A549 (cell line): ENCODE data around the gene DAGLA. TPM values are rescaled to one million over a fixed set of nuclear protein-coding genes. Genes with fewer than 3 reads are reported as not detected.

Source experiments
- ATAC-seq, 2 experiments: fragments of 200-7000 bp in 1 of 2; fragments of >200 bp in 1 of 2; cut with Nextera tagmentation in 1 of 2; cut with Tn5 transposase in 1 of 2; 3 replicates each; pipeline versions ENCODE4 v1.8.0 to v1.9.1; 2018 to 2020; ENCODE audit warnings: mild to moderate bottlenecking in 1 of 2, moderate library complexity in 1 of 2
- CTCF ChIA-PET: fragments of 300-600 bp; sonication (Branson Sonifier 250); formaldehyde crosslinking; extraction: SDS; loops from one replicate; lab custom pipeline; 2021; ENCODE audit warnings: antibody characterized with exemption, inconsistent platforms; lab: Yijun Ruan, JAX
- POLR2A ChIA-PET: fragments of 350-600 bp; formaldehyde crosslinking; extraction: SDS; loops from one replicate; lab custom pipeline; 2021; ENCODE audit warnings: antibody characterized with exemption, inconsistent platforms; lab: Yijun Ruan, JAX
- DNase-seq, 2 experiments: peaks; one replicate each; pipeline versions ENCODE4 v3.0.0 to v3.0.0-alpha.2; 2011 to 2016; ENCODE audit warnings: low read depth in 1 of 2, low spot score in 1 of 2
- FAIRE-seq: peaks from 2 replicates; lab custom pipeline; 2011; peaks lifted over from hg19 to GRCh38; lab: Jason Lieb, UNC
- H3K27ac ChIP-seq, 2 experiments: fragments of >200 bp; sonication (Bioruptor Twin); formaldehyde crosslinking; 3 replicates each; pipeline ENCODE4 v1.5.1; 2016 to 2017
- H3K4me1 ChIP-seq: fragments of >200 bp; sonication (Bioruptor Twin); formaldehyde crosslinking; 3 replicates; pipeline ENCODE4 v1.6.1; 2016
- H3K4me2 ChIP-seq: fragments of >200 bp; sonication (Bioruptor Twin); formaldehyde crosslinking; 3 replicates; pipeline ENCODE4 v1.6.1; 2016
- H3K4me3 ChIP-seq: fragments of >200 bp; sonication (Bioruptor Twin); formaldehyde crosslinking; 3 replicates; pipeline ENCODE4 v1.5.1; 2016
- H3K9me3 ChIP-seq: fragments of >200 bp; sonication (Bioruptor Twin); formaldehyde crosslinking; 3 replicates; pipeline ENCODE4 v1.6.1; 2016
- CBX2 ChIP-seq: fragments of 200-600 bp; sonication (generic); IDR thresholded peaks from 2 replicates; pipeline ENCODE4 v1.6.1; 2016; ENCODE audit warnings: low read depth, mild to moderate bottlenecking, borderline replicate concordance
- CEBPB ChIP-seq, 2 experiments: fragments of >200 bp in 1 of 2; sonication (Bioruptor Twin) in 1 of 2; formaldehyde crosslinking in 1 of 2; IDR thresholded peaks; 2 replicates each; pipeline ENCODE4 v1.6.1; 2012 to 2016
- CHD4 ChIP-seq: fragments of 200-600 bp; sonication (generic); IDR thresholded peaks from 2 replicates; pipeline ENCODE4 v1.6.1; 2016; ENCODE audit warnings: antibody characterized with exemption, mild to moderate bottlenecking, borderline replicate concordance
- CTCF ChIP-seq: fragments of >200 bp; sonication (Bioruptor Twin); formaldehyde crosslinking; IDR thresholded peaks from 3 replicates; pipeline ENCODE4 v1.5.1; 2016
- EHMT2 ChIP-seq: fragments of 200-600 bp; sonication (generic); IDR thresholded peaks from 2 replicates; pipeline ENCODE4 v1.6.1; 2016; ENCODE audit warnings: antibody characterized with exemption, low read depth, mild to moderate bottlenecking, moderate library complexity
- FOSL2 ChIP-seq, 2 experiments: fragments of 450-650 bp in 1 of 2; fragments of >200 bp in 1 of 2; sonication (Bioruptor Twin) in 1 of 2; formaldehyde crosslinking; IDR thresholded peaks; 2 replicates each; pipeline versions ENCODE4 v1.5.0 to v1.6.1; 2016 to 2020; ENCODE audit warnings: mild to moderate bottlenecking in 1 of 2, moderate library complexity in 1 of 2
- FOXS1 ChIP-seq: fragments of 250-450 bp; sonication (Bioruptor Pico); IDR thresholded peaks from 2 replicates; pipeline ENCODE4 v1.5.0; 2020; ENCODE audit warnings: mild to moderate bottlenecking, moderate library complexity
- GATA3 ChIP-seq: IDR thresholded peaks from 2 replicates; pipeline ENCODE4 v1.6.1; 2012; ENCODE audit warnings: borderline replicate concordance
- HOXA7 ChIP-seq: fragments of 250-450 bp; sonication (Bioruptor Pico); IDR thresholded peaks from 2 replicates; pipeline ENCODE4 v1.5.0; 2020; ENCODE audit warnings: mild to moderate bottlenecking, moderate library complexity
- HOXB13 ChIP-seq: fragments of 250-450 bp; sonication (Bioruptor Pico); IDR thresholded peaks from 2 replicates; pipeline ENCODE4 v1.5.0; 2020; ENCODE audit warnings: low read depth, mild to moderate bottlenecking, moderate library complexity
- JUN ChIP-seq, 2 experiments: fragments of >200 bp; sonication (Bioruptor Twin); formaldehyde crosslinking; IDR thresholded peaks; 2 replicates in 1 of 2; 3 replicates in 1 of 2; pipeline ENCODE4 v1.6.1; 2016 to 2017
- KDM5A ChIP-seq: fragments of 200-600 bp; sonication (generic); IDR thresholded peaks from 2 replicates; pipeline ENCODE4 v1.6.1; 2016; ENCODE audit warnings: antibody characterized with exemption, mild to moderate bottlenecking
- MAX ChIP-seq: IDR thresholded peaks from 2 replicates; pipeline ENCODE4 v1.6.1; 2012
- NPAS2 ChIP-seq: fragments of 250-450 bp; sonication (Bioruptor Pico); IDR thresholded peaks from 2 replicates; pipeline ENCODE4 v1.8.0; 2022; ENCODE audit warnings: mild to moderate bottlenecking, moderate library complexity, borderline replicate concordance
- PBX3 ChIP-seq: IDR thresholded peaks from 2 replicates; pipeline ENCODE4 v1.6.1; 2012
- POLR2AphosphoS2 ChIP-seq: conservative IDR thresholded peaks from 2 replicates; pipeline ENCODE4 v1.6.1; 2012; ENCODE audit warnings: low read length, improper control_type of control experiment, inconsistent platforms
- RAD21 ChIP-seq, 2 experiments: fragments of >200 bp in 1 of 2; sonication (Bioruptor Twin) in 1 of 2; formaldehyde crosslinking in 1 of 2; IDR thresholded peaks in 1 of 2; conservative IDR thresholded peaks in 1 of 2; 2 replicates in 1 of 2; 3 replicates in 1 of 2; pipeline ENCODE4 v1.6.1; 2012 to 2018; ENCODE audit warnings: inconsistent platforms in 1 of 2
- RCOR1 ChIP-seq: fragments of 150-350 bp; IDR thresholded peaks from 2 replicates; pipeline ENCODE4 v1.6.1; 2014; ENCODE audit warnings: antibody characterized with exemption, low read length, low read depth
- RFX5 ChIP-seq: fragments of 450-650 bp; IDR thresholded peaks from 2 replicates; pipeline ENCODE4 v1.7.1; 2014; ENCODE audit warnings: antibody characterized with exemption, mild to moderate bottlenecking, moderate library complexity
- TP53 ChIP-seq: fragments of 250-450 bp; sonication (Bioruptor Pico); IDR thresholded peaks from 2 replicates; pipeline ENCODE4 v1.5.0; 2021; ENCODE audit warnings: mild to moderate bottlenecking, moderate library complexity
- ZSCAN20 ChIP-seq: fragments of 250-450 bp; sonication (Bioruptor Pico); IDR thresholded peaks from 2 replicates; pipeline ENCODE4 v1.8.0; 2022; ENCODE audit warnings: mild to moderate bottlenecking, moderate library complexity
- WGBS: methylation state at CpG from one replicate; pipeline ENCODE4 v1.1.6; 2017; ENCODE audit errors: missing lambda C conversion rate; 5-methylcytosine and 5-hydroxymethylcytosine counted together
- polyA plus RNA-seq, 4 experiments: library from polyadenylated mRNA; depleted of rRNA in 3 of 4; stranded (reverse); fragments of >200 nt; fragmentation: RNase III in 1 of 4; extraction: RNeasy Plus Mini Kit Qiagen cat#74134 plus additional on column Dnase treatment in 1 of 4; gene quantifications; 2 replicates in 3 of 4; 3 replicates in 1 of 4; pipeline ENCODE4 v1.2.3, GENCODE V29; 2011 to 2017

DAGLA gene
- polyA plus RNA-seq, 2 of the 4 experiments (the other 2 are of a cell fraction): 0.93 to 2.5 TPM

- ChIA-PET POLR2A (no interaction called here), CTCF (interaction anchor here (1.1 to 10.3 kb wide), 5 partner anchors 8 to 40 kb away, joined by 3 to 147 read pairs (median 21); no protein-coding TSS in a partner anchor)
- no peaks in the 10 kb centered on the region for H3K9me3 ChIP-seq
- WGBS: 81% methylated on average over 12 of the region's 13 CpGs
- H3K27ac ChIP-seq: no peak overlapping the region
- no peak for FAIRE-seq
- DNase-seq: no peak
- TF ChIP-seq FOSL2 (IDR thresholded peaks at IDR 0.05) (no peak), FOSL2 (CRISPR knock-in tag; IDR thresholded peaks at IDR 0.05) (no peak), JUN (IDR thresholded peaks at IDR 0.05) (no peak), GATA3 (no peak), TP53 (no peak), RCOR1 (no peak), FOXS1 (CRISPR knock-in tag) (no peak), RFX5 (no peak), POLR2AphosphoS2 (no peak), MAX (no peak), CTCF (no peak), HOXB13 (CRISPR knock-in tag) (no peak), CBX2 (no peak), EHMT2 (no peak), ZSCAN20 (CRISPR knock-in tag) (no peak), NPAS2 (CRISPR knock-in tag) (no peak), CHD4 (no peak), RAD21 (conservative IDR thresholded peaks at IDR 0.05 in 1 of 2, IDR thresholded peaks at IDR 0.05 in 1 of 2) (no peak), KDM5A (no peak), HOXA7 (CRISPR knock-in tag) (no peak)
- H3K4me2 ChIP-seq: no peak overlapping the region
- H3K4me1 ChIP-seq: no peaks in the 10 kb centered on the region
- ATAC-seq: no peak
- H3K4me3 ChIP-seq: no peak overlapping the region
These were observed 103.7 kb downstream of the DAGLA start for GRCh38 chr11:61783717-61784505.

GRCh38 chr11:61784506-61784805 is 104.3 kb downstream of the DAGLA start:
- no peak for DNase-seq
- H3K27ac ChIP-seq: no peak overlapping the region
- no peaks in the 10 kb centered on the region for H3K4me1 ChIP-seq
- ChIA-PET CTCF (interaction anchor here (1.1 to 10.3 kb wide), 5 partner anchors 9 to 40 kb away, joined by 3 to 147 read pairs (median 21); no protein-coding TSS in a partner anchor), POLR2A (no interaction called here)
- 83% methylated on average over 7 of the region's 7 CpGs for WGBS
- ATAC-seq: no peak
- TF ChIP-seq CEBPB (IDR thresholded peaks at IDR 0.05) (no peak), PBX3 (no peak)
- no peaks in the 10 kb centered on the region for H3K9me3 ChIP-seq
- no peak for FAIRE-seq
- no peak overlapping the region for H3K4me2 ChIP-seq
- no peak overlapping the region for H3K4me3 ChIP-seq
